GM18499 (cell line): ENCODE measurements around the gene TRIP13.

ENCODE experiments used
- ATAC-seq: cut with Tn5 transposase; IDR thresholded peaks from one replicate; pipeline ENCODE4 v1.9.1; 2021; ENCODE audit warnings: moderate number of reproducible peaks; ENCODE audit not compliant: insufficient read depth, unreplicated experiment

TRIP13 gene

GRCh38 chr5:854966-855743, 37.5 kb upstream of the TRIP13 start:
- no peak for ATAC-seq

GRCh38 chr5:855771-856530, 36.7 kb upstream of the TRIP13 start:
- no peak for ATAC-seq

GRCh38 chr5:856531-857425, 35.9 kb upstream of the TRIP13 start:
- no peak for ATAC-seq

- ATAC-seq = no peak
Measured at GRCh38 chr5:858726-859125, 34.0 kb upstream of the TRIP13 start.

- no peak for ATAC-seq
Measured at GRCh38 chr5:859391-859790, 33.3 kb upstream of the TRIP13 start.

GRCh38 chr5:859798-860296, 32.8 kb upstream of the TRIP13 start:
- ATAC-seq = no peak

- ATAC-seq = no peak
Measured at GRCh38 chr5:860506-861150, 32.1 kb upstream of the TRIP13 start.

- no peak for ATAC-seq
Measured at GRCh38 chr5:861442-862366, 31.0 kb upstream of the TRIP13 start.

- no peak for ATAC-seq
Measured at GRCh38 chr5:862367-863243, 30.1 kb upstream of the TRIP13 start.

GRCh38 chr5:863244-863805, 29.4 kb upstream of the TRIP13 start:
- ATAC-seq = no peak

GRCh38 chr5:864492-865167, 28.1 kb upstream of the TRIP13 start:
- no peak for ATAC-seq

- no peak for ATAC-seq
Measured at GRCh38 chr5:865168-865521, 27.5 kb upstream of the TRIP13 start.

- ATAC-seq = no peak
Measured at GRCh38 chr5:865771-866170, 26.9 kb upstream of the TRIP13 start.

GRCh38 chr5:867300-867870, 25.3 kb upstream of the TRIP13 start:
- no peak for ATAC-seq

GRCh38 chr5:868428-869135, 24.1 kb upstream of the TRIP13 start:
- ATAC-seq = no peak

GRCh38 chr5:870956-871355, 21.7 kb upstream of the TRIP13 start:
- no peak for ATAC-seq
